NOMO-1 treated with DMSO at 0.1 percent for 48 hours (cell line): ENCODE data around the gene SPRTN.
A peak's percentile ranks its signal among the peaks of the same experiment; 100 is the strongest.

Experiments used
- DNase-seq: peaks from one replicate; lab custom pipeline; 2025; ENCODE audit not compliant: unreplicated experiment; lab: John Stamatoyannopoulos, UW

Gene SPRTN

GRCh38 chr1:231338270-231339128, at the start of gene SPRTN:
Gene SPRTN, plus strand, starts transcription at chr1:231338293. Its CDS starts 91 bp downstream, at chr1:231338384.
- peak; percentile 29 for DNase-seq

- DNase-seq, result no peak
Measured at GRCh38 chr1:231295938-231296337, 42.2 kb upstream of the SPRTN start.

GRCh38 chr1:231301990-231302389, 36.1 kb upstream of the SPRTN start:
- no peak for DNase-seq

- no peak for DNase-seq
Measured at GRCh38 chr1:231310391-231310934, 27.6 kb upstream of the SPRTN start.

- DNase-seq, result no peak
Measured at GRCh38 chr1:231311720-231312431, 26.2 kb upstream of the SPRTN start.

- no peak for DNase-seq
Measured at GRCh38 chr1:231312432-231312788, 25.7 kb upstream of the SPRTN start.

- no peak for DNase-seq
Measured at GRCh38 chr1:231313661-231314060, 24.4 kb upstream of the SPRTN start.

GRCh38 chr1:231315887-231316286, 22.2 kb upstream of the SPRTN start:
- peak; percentile 23 for DNase-seq

- no peak for DNase-seq
Measured at GRCh38 chr1:231317306-231318014, 20.6 kb upstream of the SPRTN start.

- no peak for DNase-seq
Measured at GRCh38 chr1:231318015-231318355, 20.1 kb upstream of the SPRTN start.

- DNase-seq, result no peak
Measured at GRCh38 chr1:231318568-231318967, 19.5 kb upstream of the SPRTN start.

GRCh38 chr1:231319080-231319479, 19.0 kb upstream of the SPRTN start:
- no peak for DNase-seq

- no peak for DNase-seq
Measured at GRCh38 chr1:231322880-231323530, 15.1 kb upstream of the SPRTN start.

- DNase-seq, result no peak
Measured at GRCh38 chr1:231324660-231325059, 13.4 kb upstream of the SPRTN start.

GRCh38 chr1:231326248-231326647, 11.8 kb upstream of the SPRTN start:
- DNase-seq, result no peak

GRCh38 chr1:231327617-231328016, 10.5 kb upstream of the SPRTN start:
- DNase-seq, result no peak

- DNase-seq, result no peak
Measured at GRCh38 chr1:231329483-231329882, 8.6 kb upstream of the SPRTN start.

GRCh38 chr1:231332761-231333160, 5.3 kb upstream of the SPRTN start:
- no peak for DNase-seq

GRCh38 chr1:231334079-231334666, 3.9 kb upstream of the SPRTN start:
- no peak for DNase-seq

- no peak for DNase-seq
Measured at GRCh38 chr1:231334952-231335351, 3.1 kb upstream of the SPRTN start.
